ENCODE measurements around the gene ABCA1. TPM values are rescaled to one million over a fixed set of nuclear protein-coding genes. Genes with fewer than 3 reads are reported as not detected.

ABCA1 gene
- total and polyA plus RNA-seq, 10 of the 15 experiments (the other 5 are each of a cell fraction or from before 2014, with no cell fraction given): 0.01 to 0.56 (median 0.16) TPM

DNA sequence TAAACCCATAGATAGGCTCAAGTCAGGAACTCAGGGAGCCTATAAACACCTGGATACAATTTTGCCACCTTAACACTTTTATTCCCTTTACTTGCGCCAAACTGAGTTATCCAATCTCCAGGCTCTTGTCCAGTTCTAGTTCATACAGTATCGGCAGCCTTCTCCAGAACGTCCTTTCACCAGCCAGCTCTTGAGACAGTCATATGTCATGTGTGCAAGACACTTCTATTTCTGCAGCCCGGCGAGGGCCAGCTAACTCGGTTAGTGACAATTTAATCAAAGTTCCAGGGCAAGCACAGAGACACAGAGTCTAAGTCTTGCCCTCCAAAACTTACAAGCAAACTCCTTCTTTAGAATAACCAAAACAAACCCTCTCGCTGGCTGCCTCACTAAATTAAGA, 12.9 kb downstream of the ABCA1 start (continued):
- TF ChIP-seq, protein P1, sequence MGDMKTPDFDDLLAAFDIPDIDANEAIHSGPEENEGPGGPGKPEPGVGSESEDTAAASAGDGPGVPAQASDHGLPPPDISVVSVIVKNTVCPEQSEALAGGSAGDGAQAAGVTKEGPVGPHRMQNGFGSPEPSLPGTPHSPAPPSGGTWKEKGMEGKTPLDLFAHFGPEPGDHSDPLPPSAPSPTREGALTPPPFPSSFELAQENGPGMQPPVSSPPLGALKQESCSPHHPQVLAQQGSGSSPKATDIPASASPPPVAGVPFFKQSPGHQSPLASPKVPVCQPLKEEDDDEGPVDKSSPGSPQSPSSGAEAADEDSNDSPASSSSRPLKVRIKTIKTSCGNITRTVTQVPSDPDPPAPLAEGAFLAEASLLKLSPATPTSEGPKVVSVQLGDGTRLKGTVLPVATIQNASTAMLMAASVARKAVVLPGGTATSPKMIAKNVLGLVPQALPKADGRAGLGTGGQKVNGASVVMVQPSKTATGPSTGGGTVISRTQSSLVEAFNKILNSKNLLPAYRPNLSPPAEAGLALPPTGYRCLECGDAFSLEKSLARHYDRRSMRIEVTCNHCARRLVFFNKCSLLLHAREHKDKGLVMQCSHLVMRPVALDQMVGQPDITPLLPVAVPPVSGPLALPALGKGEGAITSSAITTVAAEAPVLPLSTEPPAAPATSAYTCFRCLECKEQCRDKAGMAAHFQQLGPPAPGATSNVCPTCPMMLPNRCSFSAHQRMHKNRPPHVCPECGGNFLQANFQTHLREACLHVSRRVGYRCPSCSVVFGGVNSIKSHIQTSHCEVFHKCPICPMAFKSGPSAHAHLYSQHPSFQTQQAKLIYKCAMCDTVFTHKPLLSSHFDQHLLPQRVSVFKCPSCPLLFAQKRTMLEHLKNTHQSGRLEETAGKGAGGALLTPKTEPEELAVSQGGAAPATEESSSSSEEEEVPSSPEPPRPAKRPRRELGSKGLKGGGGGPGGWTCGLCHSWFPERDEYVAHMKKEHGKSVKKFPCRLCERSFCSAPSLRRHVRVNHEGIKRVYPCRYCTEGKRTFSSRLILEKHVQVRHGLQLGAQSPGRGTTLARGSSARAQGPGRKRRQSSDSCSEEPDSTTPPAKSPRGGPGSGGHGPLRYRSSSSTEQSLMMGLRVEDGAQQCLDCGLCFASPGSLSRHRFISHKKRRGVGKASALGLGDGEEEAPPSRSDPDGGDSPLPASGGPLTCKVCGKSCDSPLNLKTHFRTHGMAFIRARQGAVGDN (IDR thresholded peaks at IDR 0.05): no peak
- TF ChIP-seq, protein P2, sequence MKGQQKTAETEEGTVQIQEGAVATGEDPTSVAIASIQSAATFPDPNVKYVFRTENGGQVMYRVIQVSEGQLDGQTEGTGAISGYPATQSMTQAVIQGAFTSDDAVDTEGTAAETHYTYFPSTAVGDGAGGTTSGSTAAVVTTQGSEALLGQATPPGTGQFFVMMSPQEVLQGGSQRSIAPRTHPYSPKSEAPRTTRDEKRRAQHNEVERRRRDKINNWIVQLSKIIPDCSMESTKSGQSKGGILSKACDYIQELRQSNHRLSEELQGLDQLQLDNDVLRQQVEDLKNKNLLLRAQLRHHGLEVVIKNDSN (IDR thresholded peaks at IDR 0.05; ENCODE audit: borderline replicate concordance, extremely low read length, insufficient read depth, low read depth, low read length): no peak
- TF ChIP-seq, protein P3, sequence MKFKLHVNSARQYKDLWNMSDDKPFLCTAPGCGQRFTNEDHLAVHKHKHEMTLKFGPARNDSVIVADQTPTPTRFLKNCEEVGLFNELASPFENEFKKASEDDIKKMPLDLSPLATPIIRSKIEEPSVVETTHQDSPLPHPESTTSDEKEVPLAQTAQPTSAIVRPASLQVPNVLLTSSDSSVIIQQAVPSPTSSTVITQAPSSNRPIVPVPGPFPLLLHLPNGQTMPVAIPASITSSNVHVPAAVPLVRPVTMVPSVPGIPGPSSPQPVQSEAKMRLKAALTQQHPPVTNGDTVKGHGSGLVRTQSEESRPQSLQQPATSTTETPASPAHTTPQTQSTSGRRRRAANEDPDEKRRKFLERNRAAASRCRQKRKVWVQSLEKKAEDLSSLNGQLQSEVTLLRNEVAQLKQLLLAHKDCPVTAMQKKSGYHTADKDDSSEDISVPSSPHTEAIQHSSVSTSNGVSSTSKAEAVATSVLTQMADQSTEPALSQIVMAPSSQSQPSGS (IDR thresholded peaks at IDR 0.05; ENCODE audit: low read length): no peak
- no peak for TF ChIP-seq LARP7 (IDR thresholded peaks at IDR 0.05)

DNA sequence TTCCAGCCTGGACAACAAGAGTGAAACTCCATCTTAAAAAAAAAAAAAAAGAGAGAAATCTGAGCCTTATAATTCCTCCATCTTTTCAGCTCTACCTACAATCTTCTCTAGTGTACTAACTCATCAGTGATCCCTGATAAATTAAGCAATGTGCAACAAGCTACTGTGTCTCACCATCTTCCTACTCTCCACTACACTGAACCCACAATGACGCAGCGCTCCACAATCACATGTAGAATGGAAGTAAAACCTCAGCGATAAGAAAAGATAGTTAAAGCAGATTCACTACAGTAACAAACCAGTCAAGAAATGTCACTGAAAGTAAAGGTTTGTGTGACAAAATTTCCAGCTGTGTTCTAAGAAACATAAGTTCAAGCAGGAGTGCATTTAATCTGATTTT, 13.5 kb downstream of the ABCA1 start:
- Histone ChIP-seq H3K9me3 (replicated peaks; ENCODE audit: control insufficient read depth, insufficient read depth, low read length) (no peaks in the 10 kb centered on the region), H3K4me3 (no peak overlapping the region), H3K4me2 (ENCODE audit: control insufficient read depth, insufficient read depth) (no peak overlapping the region), H3K4me1 (ENCODE audit: control insufficient read depth, insufficient read depth, low read length) (no peaks in the 10 kb centered on the region), H3K27ac (ENCODE audit: control insufficient read depth, insufficient read depth) (no peak overlapping the region), H4K20me1 (ENCODE audit: control insufficient read depth, insufficient read depth) (no peaks in the 10 kb centered on the region), H3K9ac (ENCODE audit: control insufficient read depth, insufficient read depth, low read length) (no peak overlapping the region), H3K36me3 (ENCODE audit: control insufficient read depth in 2 of 2, insufficient read depth in 2 of 2, low read length in 1 of 2) (no peaks in the 10 kb centered on the region), H2AFZ (ENCODE audit: control insufficient read depth, low read depth, low read length) (no peak overlapping the region), H3K27me3 (replicated peaks in 1 of 2; ENCODE audit: control insufficient read depth in 2 of 2, insufficient read depth in 2 of 2, low read length in 1 of 2) (peaks cover 0 to 4% of the 10 kb centered on the region in 2 experiments; a peak in 3 of 4 replicates), H3K79me2 (ENCODE audit: control insufficient read depth, insufficient read depth, low read length) (no peaks in the 10 kb centered on the region)
- ATAC-seq (no peak), DNase-seq (ENCODE audit: low read depth, low spot score) (no peak), FAIRE-seq (no peak)
- CTCF ChIA-PET: no interaction called here
- no TSS peak for BruUV-seq (replicated peaks)
- intact Hi-C loops (cut with micrococcal nuclease; ENCODE audit: unreplicated experiment): no loop called here
- in situ Hi-C loops (cut with MboI): no loop called here
- SMC1A ChIA-PET (ENCODE audit: uncharacterized antibody, unreplicated experiment): no interaction called here
- 52% methylated on average over 3 of the region's 3 CpGs for WGBS (ENCODE audit: insufficient coverage, insufficient replicate concordance, low lambda C conversion rate, missing lambda C conversion rate)
- TF ChIP-seq SRF (IDR thresholded peaks at IDR 0.05; ENCODE audit: low read depth in 2 of 2, low read length in 2 of 2) (no peak), STAT3 (IDR thresholded peaks at IDR 0.05; ENCODE audit: low read depth, low read length) (no peak), TAF1 (IDR thresholded peaks at IDR 0.05; ENCODE audit: borderline replicate concordance, low read depth, low read length) (no peak), ZNF384 (IDR thresholded peaks at IDR 0.05; ENCODE audit: borderline replicate concordance, low read depth, low read length) (no peak)
- TF ChIP-seq, protein P4, sequence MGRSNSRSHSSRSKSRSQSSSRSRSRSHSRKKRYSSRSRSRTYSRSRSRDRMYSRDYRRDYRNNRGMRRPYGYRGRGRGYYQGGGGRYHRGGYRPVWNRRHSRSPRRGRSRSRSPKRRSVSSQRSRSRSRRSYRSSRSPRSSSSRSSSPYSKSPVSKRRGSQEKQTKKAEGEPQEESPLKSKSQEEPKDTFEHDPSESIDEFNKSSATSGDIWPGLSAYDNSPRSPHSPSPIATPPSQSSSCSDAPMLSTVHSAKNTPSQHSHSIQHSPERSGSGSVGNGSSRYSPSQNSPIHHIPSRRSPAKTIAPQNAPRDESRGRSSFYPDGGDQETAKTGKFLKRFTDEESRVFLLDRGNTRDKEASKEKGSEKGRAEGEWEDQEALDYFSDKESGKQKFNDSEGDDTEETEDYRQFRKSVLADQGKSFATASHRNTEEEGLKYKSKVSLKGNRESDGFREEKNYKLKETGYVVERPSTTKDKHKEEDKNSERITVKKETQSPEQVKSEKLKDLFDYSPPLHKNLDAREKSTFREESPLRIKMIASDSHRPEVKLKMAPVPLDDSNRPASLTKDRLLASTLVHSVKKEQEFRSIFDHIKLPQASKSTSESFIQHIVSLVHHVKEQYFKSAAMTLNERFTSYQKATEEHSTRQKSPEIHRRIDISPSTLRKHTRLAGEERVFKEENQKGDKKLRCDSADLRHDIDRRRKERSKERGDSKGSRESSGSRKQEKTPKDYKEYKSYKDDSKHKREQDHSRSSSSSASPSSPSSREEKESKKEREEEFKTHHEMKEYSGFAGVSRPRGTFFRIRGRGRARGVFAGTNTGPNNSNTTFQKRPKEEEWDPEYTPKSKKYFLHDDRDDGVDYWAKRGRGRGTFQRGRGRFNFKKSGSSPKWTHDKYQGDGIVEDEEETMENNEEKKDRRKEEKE (IDR thresholded peaks at IDR 0.05): no peak
- RAD21 ChIA-PET (ENCODE audit: unreplicated experiment): no interaction called here
- POLR2A ChIA-PET: no interaction called here
